WERI-Rb-1 (cell line): ENCODE data around the gene TEX2.

Source experiments
- DNase-seq: peaks from one replicate; pipeline ENCODE4 v3.0.0-alpha.2; 2020
- H3K27ac ChIP-seq: fragments of 250-450 bp; sonication (Bioruptor Pico); 2 replicates; pipeline ENCODE4 v1.5.1; 2020; ENCODE audit warnings: mild to moderate bottlenecking, moderate library complexity
- H3K27me3 ChIP-seq: fragments of 250-450 bp; sonication (Bioruptor Pico); 2 replicates; pipeline ENCODE4 v1.5.1; 2021; ENCODE audit warnings: mild to moderate bottlenecking, low read depth, moderate library complexity; ENCODE audit not compliant: insufficient read depth, severe bottlenecking
- H3K36me3 ChIP-seq: fragments of 250-450 bp; sonication (Bioruptor Pico); 2 replicates; pipeline ENCODE4 v1.5.1; 2020; ENCODE audit warnings: mild to moderate bottlenecking, moderate library complexity
- H3K4me3 ChIP-seq: 2 replicates; pipeline ENCODE4 v1.5.1; 2011; ENCODE audit warnings: low read depth, mild to moderate bottlenecking, control low read depth, low read length
- H3K9me3 ChIP-seq: fragments of 250-450 bp; sonication (Bioruptor Pico); 2 replicates; pipeline ENCODE4 v1.5.1; 2021; ENCODE audit warnings: mild to moderate bottlenecking, moderate library complexity; ENCODE audit not compliant: severe bottlenecking
- TF ChIP-seq, protein P1 (sequence below): IDR thresholded peaks from 2 replicates; pipeline ENCODE4 v1.5.1; 2011; ENCODE audit warnings: low read depth, mild to moderate bottlenecking, control low read depth, inconsistent platforms, low read length

The TEX2 gene, protein sequence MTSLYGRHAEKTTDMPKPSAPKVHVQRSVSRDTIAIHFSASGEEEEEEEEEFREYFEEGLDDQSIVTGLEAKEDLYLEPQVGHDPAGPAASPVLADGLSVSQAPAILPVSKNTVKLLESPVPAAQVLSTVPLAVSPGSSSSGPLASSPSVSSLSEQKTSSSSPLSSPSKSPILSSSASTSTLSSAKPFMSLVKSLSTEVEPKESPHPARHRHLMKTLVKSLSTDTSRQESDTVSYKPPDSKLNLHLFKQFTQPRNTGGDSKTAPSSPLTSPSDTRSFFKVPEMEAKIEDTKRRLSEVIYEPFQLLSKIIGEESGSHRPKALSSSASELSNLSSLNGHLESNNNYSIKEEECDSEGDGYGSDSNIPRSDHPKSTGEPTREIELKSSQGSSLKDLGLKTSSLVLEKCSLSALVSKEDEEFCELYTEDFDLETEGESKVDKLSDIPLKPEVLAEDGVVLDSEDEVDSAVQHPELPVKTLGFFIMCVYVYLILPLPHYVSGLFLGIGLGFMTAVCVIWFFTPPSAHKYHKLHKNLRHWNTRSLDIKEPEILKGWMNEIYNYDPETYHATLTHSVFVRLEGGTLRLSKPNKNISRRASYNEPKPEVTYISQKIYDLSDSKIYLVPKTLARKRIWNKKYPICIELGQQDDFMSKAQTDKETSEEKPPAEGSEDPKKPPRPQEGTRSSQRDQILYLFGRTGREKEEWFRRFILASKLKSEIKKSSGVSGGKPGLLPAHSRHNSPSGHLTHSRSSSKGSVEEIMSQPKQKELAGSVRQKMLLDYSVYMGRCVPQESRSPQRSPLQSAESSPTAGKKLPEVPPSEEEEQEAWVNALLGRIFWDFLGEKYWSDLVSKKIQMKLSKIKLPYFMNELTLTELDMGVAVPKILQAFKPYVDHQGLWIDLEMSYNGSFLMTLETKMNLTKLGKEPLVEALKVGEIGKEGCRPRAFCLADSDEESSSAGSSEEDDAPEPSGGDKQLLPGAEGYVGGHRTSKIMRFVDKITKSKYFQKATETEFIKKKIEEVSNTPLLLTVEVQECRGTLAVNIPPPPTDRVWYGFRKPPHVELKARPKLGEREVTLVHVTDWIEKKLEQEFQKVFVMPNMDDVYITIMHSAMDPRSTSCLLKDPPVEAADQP

DNA sequence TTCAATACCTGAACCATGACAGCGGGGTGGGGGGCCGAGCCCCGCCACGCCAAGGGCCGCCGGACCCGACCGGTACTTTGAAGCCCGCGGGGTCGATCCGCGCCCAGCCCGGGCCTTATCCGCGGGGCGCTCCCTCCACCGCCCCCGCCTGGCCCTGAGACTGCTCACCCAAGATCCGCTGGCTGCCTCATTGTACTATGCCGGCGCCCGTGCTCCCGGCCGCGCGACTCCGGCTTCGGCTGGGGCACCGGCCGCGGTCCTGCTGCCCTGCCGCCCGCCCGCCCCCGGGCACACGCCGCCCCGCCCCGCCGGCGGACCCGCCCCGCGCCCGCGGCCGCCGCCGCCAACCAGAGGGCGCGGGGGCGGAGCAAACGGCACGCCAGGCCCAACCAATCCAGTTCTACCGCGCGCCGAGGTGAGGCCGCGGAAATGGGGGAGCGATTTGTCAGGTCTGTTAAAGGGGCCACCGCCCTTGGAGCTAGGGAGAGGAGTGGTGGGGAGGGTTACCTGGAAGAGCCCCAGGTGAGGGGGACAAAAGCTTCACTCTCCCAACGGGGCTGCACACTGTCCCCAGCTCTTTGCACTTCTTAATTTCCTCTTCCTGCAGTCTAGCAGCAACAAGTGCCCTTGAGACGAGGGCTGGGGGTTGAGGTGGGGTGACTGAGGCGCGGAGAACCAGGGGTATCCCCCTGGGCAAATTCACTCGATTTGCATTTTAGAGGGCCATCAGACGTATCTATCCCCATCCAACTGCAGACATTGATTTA lies at the start of gene TEX2:
TEX2 (minus strand) TSS at position 261 of the 767 bp plus-strand sequence. CDS start 49,043 bp downstream, outside the sequence.
- TF ChIP-seq, protein P1, sequence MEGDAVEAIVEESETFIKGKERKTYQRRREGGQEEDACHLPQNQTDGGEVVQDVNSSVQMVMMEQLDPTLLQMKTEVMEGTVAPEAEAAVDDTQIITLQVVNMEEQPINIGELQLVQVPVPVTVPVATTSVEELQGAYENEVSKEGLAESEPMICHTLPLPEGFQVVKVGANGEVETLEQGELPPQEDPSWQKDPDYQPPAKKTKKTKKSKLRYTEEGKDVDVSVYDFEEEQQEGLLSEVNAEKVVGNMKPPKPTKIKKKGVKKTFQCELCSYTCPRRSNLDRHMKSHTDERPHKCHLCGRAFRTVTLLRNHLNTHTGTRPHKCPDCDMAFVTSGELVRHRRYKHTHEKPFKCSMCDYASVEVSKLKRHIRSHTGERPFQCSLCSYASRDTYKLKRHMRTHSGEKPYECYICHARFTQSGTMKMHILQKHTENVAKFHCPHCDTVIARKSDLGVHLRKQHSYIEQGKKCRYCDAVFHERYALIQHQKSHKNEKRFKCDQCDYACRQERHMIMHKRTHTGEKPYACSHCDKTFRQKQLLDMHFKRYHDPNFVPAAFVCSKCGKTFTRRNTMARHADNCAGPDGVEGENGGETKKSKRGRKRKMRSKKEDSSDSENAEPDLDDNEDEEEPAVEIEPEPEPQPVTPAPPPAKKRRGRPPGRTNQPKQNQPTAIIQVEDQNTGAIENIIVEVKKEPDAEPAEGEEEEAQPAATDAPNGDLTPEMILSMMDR: no peak
- peak within 1 kb of the TSS; percentile 84 for H3K27ac ChIP-seq
- H3K27me3 ChIP-seq: no peaks in the 10 kb centered on the region
- no peaks in the 10 kb centered on the region for H3K9me3 ChIP-seq
- DNase-seq: peak; percentile 96
- H3K36me3 ChIP-seq: peaks cover 15% of the 10 kb centered on the region
- peak within 1 kb of the TSS; percentile 94 for H3K4me3 ChIP-seq

DNA sequence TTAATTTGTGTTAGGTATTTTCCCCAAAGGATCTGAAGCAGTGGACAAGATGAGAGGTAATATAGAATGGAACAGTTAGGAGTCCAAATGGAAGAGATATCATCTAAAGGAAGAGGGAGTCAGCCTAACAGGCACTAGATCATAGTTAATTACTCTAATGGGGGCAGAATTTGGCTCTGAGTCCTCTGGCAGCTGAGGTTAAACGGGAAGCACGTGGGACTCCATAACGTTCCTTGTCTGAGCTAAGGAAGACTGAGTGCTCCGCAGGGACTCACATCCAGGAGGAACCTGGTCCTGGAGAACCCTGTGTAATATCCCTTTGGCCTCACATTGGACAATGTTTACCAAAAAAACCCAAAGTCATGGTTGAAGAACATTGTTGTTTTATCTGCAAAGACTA lies 46.6 kb upstream of the TEX2 start:
- H3K9me3 ChIP-seq: no peaks in the 10 kb centered on the region
- H3K36me3 ChIP-seq: no peaks in the 10 kb centered on the region
- no peak overlapping the region for H3K4me3 ChIP-seq
- H3K27me3 ChIP-seq: no peaks in the 10 kb centered on the region
- H3K27ac ChIP-seq: no peak overlapping the region
- TF ChIP-seq, protein P1: no peak
- no peak for DNase-seq

DNA sequence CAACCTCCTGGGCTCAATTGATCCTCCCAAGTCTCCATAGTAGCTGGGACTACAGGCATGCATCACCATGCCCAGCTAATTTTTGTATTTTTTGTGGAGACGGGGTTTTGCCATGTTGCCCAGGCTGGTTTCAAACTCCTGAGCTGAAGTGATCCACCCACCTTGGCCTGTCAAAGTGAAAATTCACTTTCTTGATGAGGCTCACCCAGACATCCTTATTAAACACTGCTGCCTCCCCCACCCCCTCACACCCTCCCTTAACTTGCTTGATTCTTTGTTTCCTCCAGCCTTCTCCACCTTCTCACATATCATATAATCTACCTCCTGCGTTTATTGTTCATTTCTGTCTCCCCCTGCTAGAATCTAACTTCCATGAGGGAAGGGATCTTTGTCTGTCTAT lies 46.0 kb upstream of the TEX2 start:
- Histone ChIP-seq H3K27ac (no peak overlapping the region), H3K4me3 (no peak overlapping the region), H3K9me3 (no peaks in the 10 kb centered on the region), H3K36me3 (no peaks in the 10 kb centered on the region), H3K27me3 (no peaks in the 10 kb centered on the region)
- TF ChIP-seq, protein P1: no peak
- no peak for DNase-seq

DNA sequence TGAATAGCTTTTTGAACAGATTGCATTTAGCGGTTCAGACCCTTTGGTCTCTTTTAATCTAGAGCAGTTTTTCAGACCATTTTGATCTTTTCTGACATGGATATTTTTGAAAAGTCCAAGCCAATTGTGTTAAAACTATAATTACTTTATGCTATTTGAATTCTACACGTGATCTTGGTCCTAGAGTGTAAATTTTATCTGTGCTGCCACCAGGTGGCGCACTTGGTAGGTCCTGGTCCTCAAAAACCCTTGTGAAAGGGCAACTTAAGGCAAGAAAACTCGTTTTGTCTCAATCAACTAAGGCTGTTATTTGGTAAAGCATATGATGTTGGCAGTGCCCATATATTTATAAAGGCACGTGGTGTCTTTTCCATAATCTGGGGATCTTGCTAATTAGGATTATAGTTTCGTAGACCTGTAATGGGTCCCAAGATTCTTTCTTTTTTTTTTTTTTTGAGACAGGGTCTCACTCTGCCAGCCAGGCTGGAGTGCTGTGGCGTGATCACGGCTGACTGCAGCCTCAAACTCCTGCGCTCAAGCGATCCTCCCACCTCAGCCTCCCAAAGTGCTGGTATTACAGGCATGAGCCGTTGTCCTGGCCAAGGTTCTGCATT lies 43.9 kb upstream of the TEX2 start:
- H3K27me3 ChIP-seq: no peaks in the 10 kb centered on the region
- TF ChIP-seq, protein P1: peak; percentile 71
- DNase-seq: peak; percentile 62
- H3K4me3 ChIP-seq: no peak overlapping the region
- H3K9me3 ChIP-seq: no peaks in the 10 kb centered on the region
- no peak overlapping the region for H3K27ac ChIP-seq
- H3K36me3 ChIP-seq: no peaks in the 10 kb centered on the region

DNA sequence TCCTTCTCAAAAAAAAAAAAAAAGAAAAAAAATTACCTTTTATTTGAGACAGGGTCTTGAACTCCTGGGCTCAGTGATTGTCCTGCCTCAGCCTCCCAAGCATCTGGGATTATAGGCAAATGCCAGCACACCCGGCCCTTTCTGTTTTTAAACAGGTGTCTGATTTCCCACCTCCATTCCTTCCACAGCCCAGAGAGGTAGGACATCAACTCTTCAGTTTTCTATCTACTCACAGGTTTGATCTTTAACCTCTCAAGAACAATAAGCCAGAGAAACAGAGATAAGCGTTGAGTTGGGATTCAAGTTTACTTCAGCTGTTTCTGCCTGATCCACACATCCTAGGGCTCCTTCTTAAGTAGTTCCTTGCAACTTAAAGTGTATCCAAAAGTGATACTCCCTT lies 41.5 kb upstream of the TEX2 start:
- DNase-seq: no peak
- TF ChIP-seq, protein P1: no peak
- H3K27me3 ChIP-seq: no peaks in the 10 kb centered on the region
- H3K9me3 ChIP-seq: no peaks in the 10 kb centered on the region
- no peaks in the 10 kb centered on the region for H3K36me3 ChIP-seq
- no peak overlapping the region for H3K4me3 ChIP-seq
- H3K27ac ChIP-seq: no peak overlapping the region
